Measurements from ENCODE around the gene DPY19L1. TPM values are rescaled to one million over a fixed set of nuclear protein-coding genes. Genes with fewer than 3 reads are reported as not detected.
"Not testable (repeated sequence)": the region's sequence is repeated elsewhere in the genome, so short reads cannot be mapped to it uniquely, and the experiment has no call there.

The DPY19L1 gene
- total RNA-seq, 1 donor from 2014 or later: 31.6 TPM

GRCh38 chr7:34900891-34901513 lies 136.3 kb downstream of the DPY19L1 start:
- ATAC-seq (ENCODE audit: poor library complexity): peak; percentile 95
- intact Hi-C loops (cut with DNase I): no loop called here
- peak; percentile 64 for DNase-seq

GRCh38 chr7:34895202-34895601 lies 142.1 kb downstream of the DPY19L1 start:
- DNase-seq (no peak), ATAC-seq (ENCODE audit: poor library complexity) (no peak)
- intact Hi-C loops (cut with DNase I): no loop called here

GRCh38 chr7:34889951-34890350 lies 147.3 kb downstream of the DPY19L1 start:
- DNase-seq: no peak
- ATAC-seq (ENCODE audit: poor library complexity): no peak
- intact Hi-C loops (cut with DNase I): no loop called here

GRCh38 chr7:34886856-34887255 lies 150.4 kb downstream of the DPY19L1 start:
- intact Hi-C loops (cut with DNase I): no loop called here
- ATAC-seq (ENCODE audit: poor library complexity) (no peak), DNase-seq (no peak)

GRCh38 chr7:34883855-34884254 lies 153.4 kb downstream of the DPY19L1 start:
- ATAC-seq (ENCODE audit: poor library complexity); DNase-seq; intact Hi-C loops (cut with DNase I): not testable (repeated sequence)

GRCh38 chr7:34879871-34880270 lies 157.4 kb downstream of the DPY19L1 start:
- DNase-seq (no peak), ATAC-seq (ENCODE audit: poor library complexity) (no peak)
- intact Hi-C loops (cut with DNase I): no loop called here

GRCh38 chr7:34878944-34879735 lies 158.1 kb downstream of the DPY19L1 start:
- ATAC-seq (ENCODE audit: poor library complexity); DNase-seq; intact Hi-C loops (cut with DNase I): not testable (repeated sequence)

Small RNAs within 50 kb of the gene (microRNA-seq; reads per million reads assigned to microRNA genes)
- 1.9 reads per million for gene MIR548N

Other genes starting within 250 kb of the DPY19L1 start
- gene TBX20, start 216.6 kb upstream of the DPY19L1 start, total RNA-seq: 124 TPM

Data from Right ventricle myocardium superior (tissue), 1 donor.